Keratinocyte (primary cell): ENCODE measurements around the gene TADA2B.

Source experiments
- EZH2 ChIP-seq: IDR thresholded peaks from one replicate; pipeline ENCODE4 v1.6.1; 2012; ENCODE audit warnings: inconsistent platforms, mild to moderate bottlenecking, low read length, moderate library complexity
- TF ChIP-seq, protein P1 (sequence below), 3 experiments: IDR thresholded peaks in 1 of 3; conservative IDR thresholded peaks in 1 of 3; optimal IDR thresholded peaks in 1 of 3; 2 replicates in 2 of 3; 3 replicates in 1 of 3; pipeline versions ENCODE3 to v1.5.1; 2011; ENCODE audit warnings: low read length in 3 of 3, mild to moderate bottlenecking in 3 of 3, moderate library complexity in 2 of 3, control low read depth in 1 of 3, inconsistent platforms in 1 of 3; ENCODE audit not compliant: insufficient read depth in 2 of 3; ENCODE audit errors: extremely low read depth in 1 of 3

DNA sequence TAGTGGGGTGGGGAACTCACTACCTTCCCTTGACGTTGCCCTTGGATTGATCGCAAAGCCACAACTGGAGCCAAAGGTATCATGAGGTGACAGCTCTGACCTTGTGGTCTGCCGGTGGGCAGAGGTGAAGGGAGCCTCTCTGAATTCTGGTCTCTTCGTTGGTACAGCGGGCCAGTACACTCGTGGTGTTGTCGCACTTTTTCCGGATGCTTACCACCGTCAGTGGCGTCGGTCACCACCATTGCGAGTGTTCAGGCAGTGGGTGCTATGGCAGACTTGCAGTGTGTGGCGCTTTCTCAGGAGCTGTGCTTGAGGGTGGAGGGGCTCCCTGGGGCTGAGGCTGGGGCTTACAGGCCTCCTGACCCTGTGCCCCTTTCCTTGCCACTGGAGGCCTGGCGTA, 29.9 kb downstream of the TADA2B start:
- TF ChIP-seq, protein P1, sequence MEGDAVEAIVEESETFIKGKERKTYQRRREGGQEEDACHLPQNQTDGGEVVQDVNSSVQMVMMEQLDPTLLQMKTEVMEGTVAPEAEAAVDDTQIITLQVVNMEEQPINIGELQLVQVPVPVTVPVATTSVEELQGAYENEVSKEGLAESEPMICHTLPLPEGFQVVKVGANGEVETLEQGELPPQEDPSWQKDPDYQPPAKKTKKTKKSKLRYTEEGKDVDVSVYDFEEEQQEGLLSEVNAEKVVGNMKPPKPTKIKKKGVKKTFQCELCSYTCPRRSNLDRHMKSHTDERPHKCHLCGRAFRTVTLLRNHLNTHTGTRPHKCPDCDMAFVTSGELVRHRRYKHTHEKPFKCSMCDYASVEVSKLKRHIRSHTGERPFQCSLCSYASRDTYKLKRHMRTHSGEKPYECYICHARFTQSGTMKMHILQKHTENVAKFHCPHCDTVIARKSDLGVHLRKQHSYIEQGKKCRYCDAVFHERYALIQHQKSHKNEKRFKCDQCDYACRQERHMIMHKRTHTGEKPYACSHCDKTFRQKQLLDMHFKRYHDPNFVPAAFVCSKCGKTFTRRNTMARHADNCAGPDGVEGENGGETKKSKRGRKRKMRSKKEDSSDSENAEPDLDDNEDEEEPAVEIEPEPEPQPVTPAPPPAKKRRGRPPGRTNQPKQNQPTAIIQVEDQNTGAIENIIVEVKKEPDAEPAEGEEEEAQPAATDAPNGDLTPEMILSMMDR (optimal IDR thresholded peaks at IDR 0.05 in 1 of 3, IDR thresholded peaks at IDR 0.05 in 1 of 3, conservative IDR thresholded peaks at IDR 0.05 in 1 of 3; ENCODE audit: extremely low read depth in 1 of 3, insufficient read depth in 2 of 3, low read length in 3 of 3) = no peak
- no peak for TF ChIP-seq EZH2
